Panc1 (cell line): Measurements from ENCODE around the gene RTN4IP1. TPM values are rescaled to one million over a fixed set of nuclear protein-coding genes. Genes with fewer than 3 reads are reported as not detected.
"Not testable (repeated sequence)": the region's sequence is repeated elsewhere in the genome, so short reads cannot be mapped to it uniquely, and the experiment has no call there.

Experiments used
- ATAC-seq: fragments of 200-7000 bp; cut with Tn5 transposase; 2 replicates; pipeline ENCODE4 v1.9.1; 2020; ENCODE audit warnings: mild to moderate bottlenecking, moderate library complexity
- BruUV-seq: library from RNA; stranded (reverse); fragments of 400-500 nt; replicated peaks from 2 replicates; lab custom pipeline; 2021; lab: Mats Ljungman, UMichigan
- CTCF ChIA-PET: fragments of 300-600 bp; sonication (Branson Sonifier 250); formaldehyde crosslinking; loops from one replicate; lab custom pipeline; 2022; ENCODE audit warnings: antibody characterized with exemption; lab: Charles Lee
- POLR2A ChIA-PET: fragments of 300-600 bp; sonication (Branson Sonifier 250); formaldehyde crosslinking; loops from one replicate; lab custom pipeline; 2022; ENCODE audit warnings: antibody characterized with exemption; lab: Charles Lee
- DNase-seq: peaks from one replicate; pipeline ENCODE4 v3.0.0-alpha.2; 2010; ENCODE audit warnings: low read depth, low spot score
- H3K27ac ChIP-seq: 2 replicates; pipeline ENCODE4 v1.5.1; 2011; ENCODE audit warnings: mild to moderate bottlenecking, low read length, inconsistent platforms
- H3K27me3 ChIP-seq: fragments of 200-500 bp; sonication (Bioruptor generic); 2 replicates; pipeline ENCODE4 v1.6.0; 2014; ENCODE audit warnings: low read length, inconsistent platforms; ENCODE audit not compliant: control insufficient read depth, insufficient read depth
- H3K36me3 ChIP-seq: fragments of 200-500 bp; sonication (Bioruptor generic); 2 replicates; pipeline ENCODE4 v1.5.1; 2014; ENCODE audit warnings: inconsistent platforms, mild to moderate bottlenecking, low read length, moderate library complexity; ENCODE audit not compliant: control insufficient read depth, insufficient read depth
- H3K4me1 ChIP-seq: 2 replicates; pipeline ENCODE4 v1.5.1; 2011; ENCODE audit warnings: inconsistent platforms, mild to moderate bottlenecking, low read length, moderate library complexity; ENCODE audit not compliant: control insufficient read depth, insufficient read depth
- H3K4me3 ChIP-seq, 2 experiments: 2 replicates each; pipeline ENCODE4 v1.5.1; 2011 to 2012; ENCODE audit warnings: low read depth in 2 of 2, low read length in 2 of 2, mild to moderate bottlenecking in 2 of 2, inconsistent platforms in 1 of 2, moderate library complexity in 1 of 2
- H3K9me3 ChIP-seq: fragments of 200-500 bp; sonication (Bioruptor generic); 2 replicates; pipeline ENCODE4 v1.5.1; 2014; ENCODE audit warnings: low read depth, mild to moderate bottlenecking, inconsistent platforms, low read length, moderate library complexity; ENCODE audit not compliant: control insufficient read depth, insufficient read depth
- POLR2AphosphoS5 ChIP-seq: IDR thresholded peaks from 2 replicates; pipeline ENCODE4 v1.6.1; 2012; ENCODE audit warnings: mild to moderate bottlenecking, low read depth, low read length, moderate library complexity
- SIN3A ChIP-seq: IDR thresholded peaks from 2 replicates; pipeline ENCODE4 v1.6.1; 2012; ENCODE audit warnings: low read depth, mild to moderate bottlenecking, low read length, moderate library complexity, borderline replicate concordance; ENCODE audit not compliant: insufficient read depth
- TCF7L2 ChIP-seq: IDR thresholded peaks from 2 replicates; pipeline ENCODE4 v1.6.1; 2011; ENCODE audit warnings: mild to moderate bottlenecking, low read depth, low read length, inconsistent platforms
- in situ Hi-C: cut with HindIII; loops from 2 replicates; pipeline ENCODE4 v1.10.0; 2016; ENCODE audit warnings: low sequenced_read_pairs, low pct_unique_long_range_greater_than_20kb
- intact Hi-C: fragments of 100-400 bp; cut with micrococcal nuclease; formaldehyde crosslinking; loops from one replicate; pipeline ENCODE4 v1.10.0; 2022; ENCODE audit not compliant: unreplicated experiment
- total RNA-seq: library from RNA; stranded (reverse); gene quantifications from one replicate; pipeline ENCODE4 v1.2.1, GENCODE V29; 2021; ENCODE audit not compliant: unreplicated experiment
- TF ChIP-seq, protein P1 (sequence below), 2 experiments: IDR thresholded peaks; 2 replicates each; pipeline ENCODE4 v1.6.1; 2011 to 2012; ENCODE audit warnings: low read depth in 2 of 2, control low read depth in 1 of 2, low read length in 1 of 2, mild to moderate bottlenecking in 1 of 2, moderate library complexity in 1 of 2; ENCODE audit not compliant: insufficient read depth in 1 of 2
- TF ChIP-seq, protein P2 (sequence below): fragments of 450-650 bp; IDR thresholded peaks from 2 replicates; pipeline ENCODE4 v1.5.1; 2017; ENCODE audit warnings: mild to moderate bottlenecking

The RTN4IP1 gene
- total RNA-seq, 1 experiment from 2014 or later, result 9.4 TPM

DNA sequence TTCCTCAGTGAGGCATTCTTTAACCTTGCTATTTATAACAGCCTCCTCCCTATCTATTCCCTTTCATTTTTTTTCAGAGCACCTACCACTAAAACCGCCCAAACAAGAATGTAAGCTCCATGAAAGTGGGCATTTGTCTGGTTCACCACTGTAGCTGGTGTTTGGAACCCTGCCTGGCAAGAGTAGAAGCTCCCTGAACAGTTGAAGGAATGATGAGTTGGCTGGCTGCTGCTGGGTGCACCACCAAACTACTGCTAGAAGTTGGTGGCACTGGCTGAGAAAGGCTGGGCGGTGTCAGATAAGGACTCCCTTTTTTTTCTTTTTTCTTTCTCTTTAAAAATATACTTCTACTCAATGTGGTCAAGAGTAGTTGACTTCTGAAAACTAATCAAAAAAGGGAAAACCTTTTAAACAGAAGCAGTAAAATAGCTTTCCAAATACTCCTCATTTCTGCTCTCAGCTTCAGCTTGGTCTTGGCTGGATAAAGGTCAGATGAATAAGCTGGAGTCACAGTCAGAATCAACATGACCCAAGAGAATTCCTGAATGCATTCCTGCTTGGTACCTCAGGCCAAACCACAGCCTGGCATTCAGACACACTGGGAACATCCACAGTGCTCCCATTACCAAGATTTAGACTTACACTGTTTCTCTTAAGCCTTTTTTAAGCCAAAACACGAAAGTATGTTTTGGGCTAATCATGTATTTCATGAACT lies 38.0 kb downstream of the RTN4IP1 start:
- Histone ChIP-seq H3K27ac (no peak overlapping the region), H3K4me3 (no peak overlapping the region), H3K9me3 (no peaks in the 10 kb centered on the region), H3K4me1 (no peaks in the 10 kb centered on the region), H3K36me3 (no peaks in the 10 kb centered on the region), H3K27me3 (no peaks in the 10 kb centered on the region)
- BruUV-seq, result no TSS peak
- ChIA-PET POLR2A (no interaction called here), CTCF (interaction anchor here (0.7 kb wide), 1 partner anchor 102 kb away, joined by 4 read pairs; no protein-coding TSS in a partner anchor)
- TF ChIP-seq, protein P1, sequence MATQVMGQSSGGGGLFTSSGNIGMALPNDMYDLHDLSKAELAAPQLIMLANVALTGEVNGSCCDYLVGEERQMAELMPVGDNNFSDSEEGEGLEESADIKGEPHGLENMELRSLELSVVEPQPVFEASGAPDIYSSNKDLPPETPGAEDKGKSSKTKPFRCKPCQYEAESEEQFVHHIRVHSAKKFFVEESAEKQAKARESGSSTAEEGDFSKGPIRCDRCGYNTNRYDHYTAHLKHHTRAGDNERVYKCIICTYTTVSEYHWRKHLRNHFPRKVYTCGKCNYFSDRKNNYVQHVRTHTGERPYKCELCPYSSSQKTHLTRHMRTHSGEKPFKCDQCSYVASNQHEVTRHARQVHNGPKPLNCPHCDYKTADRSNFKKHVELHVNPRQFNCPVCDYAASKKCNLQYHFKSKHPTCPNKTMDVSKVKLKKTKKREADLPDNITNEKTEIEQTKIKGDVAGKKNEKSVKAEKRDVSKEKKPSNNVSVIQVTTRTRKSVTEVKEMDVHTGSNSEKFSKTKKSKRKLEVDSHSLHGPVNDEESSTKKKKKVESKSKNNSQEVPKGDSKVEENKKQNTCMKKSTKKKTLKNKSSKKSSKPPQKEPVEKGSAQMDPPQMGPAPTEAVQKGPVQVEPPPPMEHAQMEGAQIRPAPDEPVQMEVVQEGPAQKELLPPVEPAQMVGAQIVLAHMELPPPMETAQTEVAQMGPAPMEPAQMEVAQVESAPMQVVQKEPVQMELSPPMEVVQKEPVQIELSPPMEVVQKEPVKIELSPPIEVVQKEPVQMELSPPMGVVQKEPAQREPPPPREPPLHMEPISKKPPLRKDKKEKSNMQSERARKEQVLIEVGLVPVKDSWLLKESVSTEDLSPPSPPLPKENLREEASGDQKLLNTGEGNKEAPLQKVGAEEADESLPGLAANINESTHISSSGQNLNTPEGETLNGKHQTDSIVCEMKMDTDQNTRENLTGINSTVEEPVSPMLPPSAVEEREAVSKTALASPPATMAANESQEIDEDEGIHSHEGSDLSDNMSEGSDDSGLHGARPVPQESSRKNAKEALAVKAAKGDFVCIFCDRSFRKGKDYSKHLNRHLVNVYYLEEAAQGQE (IDR thresholded peaks at IDR 0.05; ENCODE audit: insufficient read depth in 1 of 2, low read depth in 2 of 2, low read length in 1 of 2), result no peak
- TF ChIP-seq SIN3A (no peak), POLR2AphosphoS5 (no peak), TCF7L2 (no peak)
- TF ChIP-seq, protein P2, sequence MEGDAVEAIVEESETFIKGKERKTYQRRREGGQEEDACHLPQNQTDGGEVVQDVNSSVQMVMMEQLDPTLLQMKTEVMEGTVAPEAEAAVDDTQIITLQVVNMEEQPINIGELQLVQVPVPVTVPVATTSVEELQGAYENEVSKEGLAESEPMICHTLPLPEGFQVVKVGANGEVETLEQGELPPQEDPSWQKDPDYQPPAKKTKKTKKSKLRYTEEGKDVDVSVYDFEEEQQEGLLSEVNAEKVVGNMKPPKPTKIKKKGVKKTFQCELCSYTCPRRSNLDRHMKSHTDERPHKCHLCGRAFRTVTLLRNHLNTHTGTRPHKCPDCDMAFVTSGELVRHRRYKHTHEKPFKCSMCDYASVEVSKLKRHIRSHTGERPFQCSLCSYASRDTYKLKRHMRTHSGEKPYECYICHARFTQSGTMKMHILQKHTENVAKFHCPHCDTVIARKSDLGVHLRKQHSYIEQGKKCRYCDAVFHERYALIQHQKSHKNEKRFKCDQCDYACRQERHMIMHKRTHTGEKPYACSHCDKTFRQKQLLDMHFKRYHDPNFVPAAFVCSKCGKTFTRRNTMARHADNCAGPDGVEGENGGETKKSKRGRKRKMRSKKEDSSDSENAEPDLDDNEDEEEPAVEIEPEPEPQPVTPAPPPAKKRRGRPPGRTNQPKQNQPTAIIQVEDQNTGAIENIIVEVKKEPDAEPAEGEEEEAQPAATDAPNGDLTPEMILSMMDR, result no peak
- DNase-seq, result no peak
- intact Hi-C loops, result no loop called here
- ATAC-seq, result peak; percentile 80
- in situ Hi-C loops, result no loop called here

DNA sequence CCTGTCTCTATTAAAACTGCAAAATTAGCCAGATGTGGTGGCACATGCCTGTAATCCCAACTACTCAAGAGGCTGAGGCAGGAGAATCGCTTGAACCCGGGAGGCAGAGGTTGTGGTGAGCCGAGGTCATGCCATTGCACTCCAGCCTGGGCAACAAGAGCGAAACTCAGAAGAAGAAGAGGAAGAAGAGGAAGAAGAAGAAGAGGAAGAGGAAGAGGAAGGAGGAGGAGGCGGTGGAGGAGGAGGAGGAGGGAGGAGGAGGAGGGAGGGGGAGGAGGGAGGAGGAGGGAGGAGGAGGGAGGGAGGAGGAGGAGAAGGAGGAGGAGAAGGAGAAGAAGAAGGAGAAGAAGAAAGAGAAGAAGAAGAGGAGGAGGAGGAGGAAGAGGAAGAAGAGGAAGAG lies 40.4 kb downstream of the RTN4IP1 start:
- in situ Hi-C loops, H3K4me1 ChIP-seq, H3K9me3 ChIP-seq, H3K27ac ChIP-seq, BruUV-seq, ATAC-seq, H3K36me3 ChIP-seq, DNase-seq, POLR2A ChIA-PET, H3K27me3 ChIP-seq, H3K4me3 ChIP-seq, intact Hi-C loops: not testable (repeated sequence)
- CTCF ChIA-PET, result interaction anchor here (1.0 kb wide), 1 partner anchor 21 kb away, joined by 3 read pairs; no protein-coding TSS in a partner anchor

DNA sequence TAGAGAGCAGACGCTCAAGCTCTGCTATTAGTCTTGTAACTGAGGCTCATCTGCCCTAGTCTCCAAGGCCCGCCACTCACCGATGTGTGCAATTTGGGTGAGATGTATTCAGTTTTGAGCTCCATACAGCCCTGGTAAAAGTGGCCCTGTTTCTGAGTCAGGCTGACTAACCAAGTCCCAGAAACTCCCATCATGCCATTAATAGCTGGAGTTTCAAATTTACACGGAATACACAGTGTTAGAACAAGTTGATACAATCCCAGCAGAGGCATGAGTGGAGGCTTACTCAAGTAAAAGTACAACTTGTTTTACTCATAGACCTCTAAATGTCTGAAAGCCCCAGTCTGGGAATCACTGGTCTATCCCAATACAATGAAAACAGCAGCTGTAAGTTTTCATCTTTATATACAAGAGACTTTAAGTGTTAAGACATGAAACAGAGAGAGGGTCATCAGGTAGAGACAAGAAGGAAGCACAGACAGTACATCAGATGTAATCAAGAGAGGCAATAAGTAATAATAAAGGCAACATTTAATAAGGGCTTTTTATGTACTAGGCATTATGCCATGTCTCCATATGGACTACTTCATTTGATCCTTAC lies 42.4 kb downstream of the RTN4IP1 start:
- no peaks in the 10 kb centered on the region for H3K27me3 ChIP-seq
- no peak overlapping the region for H3K4me3 ChIP-seq
- DNase-seq (no peak), ATAC-seq (no peak)
- H3K36me3 ChIP-seq, result no peaks in the 10 kb centered on the region
- TF ChIP-seq SIN3A (no peak), TCF7L2 (no peak), POLR2AphosphoS5 (no peak)
- TF ChIP-seq, protein P2, result no peak
- TF ChIP-seq, protein P1 (IDR thresholded peaks at IDR 0.05; ENCODE audit: insufficient read depth in 1 of 2, low read depth in 2 of 2, low read length in 1 of 2), result no peak
- no peak overlapping the region for H3K27ac ChIP-seq
- no TSS peak for BruUV-seq
- ChIA-PET CTCF (no interaction called here), POLR2A (no interaction called here)
- H3K9me3 ChIP-seq, result no peaks in the 10 kb centered on the region
- in situ Hi-C loops (no loop called here), intact Hi-C loops (no loop called here)
- no peaks in the 10 kb centered on the region for H3K4me1 ChIP-seq
